C4-2B (cell line): ENCODE results near the gene ARL10.

Experiments used
- H3K27ac ChIP-seq: fragments of 450-650 bp; 2 replicates; pipeline ENCODE4 v1.5.1; 2017
- CTCF ChIP-seq: fragments of 450-650 bp; conservative IDR thresholded peaks from 2 replicates; pipeline ENCODE4 v1.5.1; 2017; ENCODE audit warnings: mild to moderate bottlenecking
- ZFX ChIP-seq: fragments of 450-650 bp; IDR thresholded peaks from 2 replicates; pipeline ENCODE4 v1.6.1; 2017

Gene ARL10

DNA sequence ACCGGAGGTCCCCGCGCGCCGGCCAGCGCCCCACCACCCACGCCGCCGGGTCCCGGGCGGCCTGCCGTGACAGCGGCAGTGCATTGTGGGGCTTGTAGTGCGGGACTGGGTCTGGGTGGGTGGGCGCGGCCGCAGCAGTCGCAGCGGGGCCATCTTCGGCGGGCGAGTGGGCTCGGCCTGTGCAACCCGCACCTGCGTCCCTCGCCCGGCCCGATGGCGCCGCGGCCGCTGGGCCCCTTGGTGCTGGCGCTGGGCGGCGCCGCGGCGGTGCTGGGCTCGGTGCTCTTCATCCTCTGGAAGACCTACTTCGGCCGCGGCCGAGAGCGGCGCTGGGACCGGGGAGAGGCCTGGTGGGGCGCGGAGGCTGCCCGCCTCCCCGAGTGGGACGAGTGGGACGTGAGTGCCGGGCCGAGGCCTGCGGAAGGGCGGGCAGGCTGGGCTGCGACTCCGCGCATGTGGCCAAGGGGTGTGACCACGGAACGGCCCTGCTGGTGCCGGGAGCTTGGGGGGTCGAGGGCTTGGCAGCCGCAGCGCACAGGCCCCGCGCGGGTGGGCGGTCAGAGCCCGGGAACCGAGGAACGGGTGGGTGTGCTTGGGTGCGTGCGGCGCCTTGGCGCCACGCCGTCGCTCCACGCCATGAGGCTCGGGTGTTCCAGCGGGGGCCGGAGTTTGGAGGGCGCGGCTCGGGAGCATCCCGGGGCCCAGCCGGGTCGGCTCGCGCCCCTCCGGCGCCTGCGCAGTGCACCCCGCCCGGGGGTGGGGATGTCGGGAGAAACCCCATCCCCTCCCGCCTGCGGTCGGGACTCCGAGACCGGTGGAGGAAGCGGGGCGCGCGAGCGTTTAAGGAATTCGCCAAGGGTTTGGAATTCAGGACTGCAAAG, at the start of gene ARL10:
ARL10 (plus strand) TSS at position 137 of the 881 bp plus-strand sequence; CDS start at position 214, 77 bp downstream.
- TF ChIP-seq CTCF: no peak
- no peak for TF ChIP-seq ZFX
- H3K27ac ChIP-seq: no peak within 1 kb of the TSS

DNA sequence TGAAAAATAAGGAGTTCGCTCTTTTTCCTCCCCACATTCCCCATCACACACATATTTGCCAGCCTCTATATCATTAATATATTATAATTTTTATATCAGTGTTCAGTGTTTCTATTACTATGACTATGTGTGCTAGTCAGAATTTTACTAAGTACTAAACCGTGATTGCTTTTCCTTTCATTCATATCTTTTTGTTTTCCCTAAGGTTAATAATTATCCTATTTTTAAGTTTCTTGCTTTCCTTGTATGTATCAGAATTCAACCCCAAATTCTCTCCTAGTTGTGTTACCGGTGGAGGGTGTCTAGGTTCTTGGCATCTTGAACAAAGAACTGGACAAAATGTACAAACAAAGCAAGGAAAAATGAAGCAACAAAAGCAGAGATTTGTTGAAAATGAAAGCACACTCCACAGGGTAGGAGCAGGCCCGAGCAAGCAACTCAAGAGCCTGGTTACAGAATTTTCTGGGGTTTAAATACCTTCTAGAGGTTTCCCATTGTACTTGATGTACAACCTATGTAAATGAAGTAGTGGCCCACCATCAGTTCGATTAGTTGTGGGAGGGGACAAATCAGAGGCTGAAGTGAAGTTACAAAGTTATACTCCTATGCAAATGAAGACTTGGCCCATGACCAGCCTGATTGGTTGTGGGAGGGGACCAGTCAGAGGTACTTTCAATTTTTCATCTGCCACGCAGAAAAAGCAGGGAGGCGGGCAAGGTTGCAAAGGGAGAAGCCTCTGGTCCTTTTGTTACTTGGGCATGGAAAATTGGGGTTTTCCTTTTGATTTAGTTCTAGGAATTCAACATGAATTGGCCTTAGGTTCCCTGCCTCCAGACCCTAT, 47.5 kb upstream of the ARL10 start:
- H3K27ac ChIP-seq: no peak overlapping the region
- TF ChIP-seq ZFX (no peak), CTCF (no peak)

DNA sequence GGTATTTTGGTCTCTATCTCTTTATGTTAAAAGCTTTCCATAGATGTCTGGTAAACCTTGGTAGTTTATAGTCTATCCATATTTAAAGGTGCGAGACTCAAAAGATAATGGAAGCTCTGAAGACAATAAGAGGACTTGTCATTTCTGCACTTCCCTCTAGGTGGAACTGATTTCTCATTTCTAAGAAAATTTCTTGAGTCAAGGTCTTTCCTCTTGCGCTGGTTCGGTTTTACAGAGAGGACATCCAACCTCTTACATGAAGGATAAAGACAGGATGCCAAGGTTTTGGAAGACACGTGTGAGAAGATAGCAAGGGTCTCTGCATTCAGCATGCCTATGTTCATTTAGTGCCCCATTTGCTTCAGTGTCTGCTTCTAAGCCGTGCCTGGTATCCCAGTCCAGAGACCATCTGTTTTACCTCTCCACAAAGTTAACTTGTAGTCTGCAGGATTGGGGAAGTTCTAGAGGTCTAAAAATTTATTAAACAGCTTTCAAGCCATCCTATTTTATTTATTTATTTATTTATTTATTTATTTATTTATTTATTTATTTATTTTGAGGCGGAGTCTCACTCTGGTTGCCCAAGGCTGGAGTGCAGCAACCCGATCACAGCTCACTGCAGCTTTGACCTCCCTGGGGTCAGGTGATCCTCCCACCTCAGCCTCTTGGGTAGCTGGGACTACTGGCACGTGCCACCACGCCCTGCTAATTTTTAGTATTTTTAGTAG, 45.3 kb upstream of the ARL10 start:
- no peak for TF ChIP-seq ZFX
- peak; percentile 34 for TF ChIP-seq CTCF
- H3K27ac ChIP-seq: no peak overlapping the region

DNA sequence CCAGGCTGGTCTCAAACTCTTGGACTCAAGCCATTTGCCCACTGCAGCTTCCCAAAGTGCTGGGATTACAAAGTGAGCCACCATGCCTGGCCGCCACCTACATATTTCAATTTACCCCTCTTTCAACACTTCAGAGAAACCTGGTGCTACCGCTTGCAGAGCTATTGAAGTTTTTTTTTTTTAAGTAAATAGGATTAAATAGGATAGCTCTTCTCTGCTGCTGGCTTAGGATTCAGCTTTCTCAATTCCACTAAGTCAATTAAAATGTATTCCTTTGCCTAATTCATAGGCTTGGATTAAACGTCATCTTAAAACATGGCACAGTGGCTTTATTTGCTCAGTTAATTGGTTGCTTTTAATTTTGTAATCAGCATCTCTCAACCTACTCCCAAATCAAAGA, 44.7 kb upstream of the ARL10 start:
- TF ChIP-seq ZFX (no peak), CTCF (no peak)
- H3K27ac ChIP-seq: no peak overlapping the region

DNA sequence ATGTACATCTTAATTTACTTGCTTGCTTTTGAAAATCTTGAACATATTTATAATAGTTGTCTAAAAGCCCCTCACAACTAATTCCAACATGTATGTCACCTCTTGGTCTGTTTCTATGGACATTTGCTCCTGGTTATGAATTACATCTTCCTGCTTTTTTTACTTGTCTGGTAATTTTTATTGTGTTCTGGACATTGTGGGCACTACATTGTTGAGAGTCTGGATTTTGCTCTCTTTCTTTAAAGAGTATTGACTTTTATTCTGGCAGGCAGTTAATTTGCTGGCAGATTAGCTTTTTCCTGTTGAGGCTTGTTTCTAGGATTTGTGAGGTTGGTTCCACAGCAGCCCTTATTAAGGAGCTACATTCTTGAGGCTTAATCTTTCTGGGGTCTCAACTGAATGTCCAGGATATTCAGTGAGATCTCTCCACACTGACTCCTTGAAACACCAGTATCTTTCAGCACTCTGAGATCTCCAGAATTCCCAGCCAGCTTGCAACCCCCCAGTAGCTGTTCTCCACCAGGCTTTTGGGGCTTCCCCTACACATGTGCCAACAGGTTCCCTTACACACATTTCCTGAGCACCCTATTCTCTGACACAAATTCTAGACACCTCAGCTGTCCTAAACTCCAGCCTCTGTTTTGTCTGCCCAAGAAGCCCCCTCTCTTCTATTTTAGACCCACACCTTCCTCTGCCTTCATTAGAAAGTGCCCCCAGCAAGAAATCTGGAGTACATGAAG, 31.1 kb upstream of the ARL10 start:
- no peak for TF ChIP-seq ZFX
- TF ChIP-seq CTCF: no peak
- no peak overlapping the region for H3K27ac ChIP-seq

- no peak overlapping the region for H3K27ac ChIP-seq
- TF ChIP-seq ZFX: no peak
- TF ChIP-seq CTCF: no peak
Observed at GRCh38 chr5:176337913-176338312, 27.4 kb upstream of the ARL10 start.
